ENCODE measurements around the gene CDC42EP4. TPM values are rescaled to one million over a fixed set of nuclear protein-coding genes. Genes with fewer than 3 reads are reported as not detected.

The CDC42EP4 gene
- total RNA-seq, 1 donor from 2014 or later = 115 TPM

DNA sequence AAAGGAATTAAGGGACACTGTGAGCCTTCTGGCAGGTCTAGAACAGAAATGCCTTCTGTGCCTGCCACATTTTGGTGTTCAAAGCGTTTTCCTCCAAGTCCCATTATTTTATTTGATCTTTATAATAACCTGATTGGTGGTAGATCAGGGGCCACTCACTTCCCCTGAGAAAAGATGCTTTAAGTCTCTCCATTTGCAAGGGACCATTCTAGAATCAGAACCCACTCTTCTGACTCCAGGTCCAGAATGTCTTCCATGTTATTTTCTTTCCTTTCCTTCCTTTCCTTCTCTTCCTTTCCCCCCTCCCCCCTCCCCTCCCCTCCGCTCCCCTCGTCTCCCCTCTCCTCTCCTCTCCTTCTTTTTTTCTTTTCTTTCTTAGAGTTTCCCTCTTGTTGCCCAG is 19.3 kb upstream of the CDC42EP4 start:
- TF ChIP-seq, protein P1, sequence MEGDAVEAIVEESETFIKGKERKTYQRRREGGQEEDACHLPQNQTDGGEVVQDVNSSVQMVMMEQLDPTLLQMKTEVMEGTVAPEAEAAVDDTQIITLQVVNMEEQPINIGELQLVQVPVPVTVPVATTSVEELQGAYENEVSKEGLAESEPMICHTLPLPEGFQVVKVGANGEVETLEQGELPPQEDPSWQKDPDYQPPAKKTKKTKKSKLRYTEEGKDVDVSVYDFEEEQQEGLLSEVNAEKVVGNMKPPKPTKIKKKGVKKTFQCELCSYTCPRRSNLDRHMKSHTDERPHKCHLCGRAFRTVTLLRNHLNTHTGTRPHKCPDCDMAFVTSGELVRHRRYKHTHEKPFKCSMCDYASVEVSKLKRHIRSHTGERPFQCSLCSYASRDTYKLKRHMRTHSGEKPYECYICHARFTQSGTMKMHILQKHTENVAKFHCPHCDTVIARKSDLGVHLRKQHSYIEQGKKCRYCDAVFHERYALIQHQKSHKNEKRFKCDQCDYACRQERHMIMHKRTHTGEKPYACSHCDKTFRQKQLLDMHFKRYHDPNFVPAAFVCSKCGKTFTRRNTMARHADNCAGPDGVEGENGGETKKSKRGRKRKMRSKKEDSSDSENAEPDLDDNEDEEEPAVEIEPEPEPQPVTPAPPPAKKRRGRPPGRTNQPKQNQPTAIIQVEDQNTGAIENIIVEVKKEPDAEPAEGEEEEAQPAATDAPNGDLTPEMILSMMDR (conservative IDR thresholded peaks at IDR 0.05; ENCODE audit: low read depth, low read length) = no peak
- DNase-seq (ENCODE audit: low read depth) = no peak
- no peak overlapping the region for H3K4me3 ChIP-seq (ENCODE audit: low read depth, low read length)

DNA sequence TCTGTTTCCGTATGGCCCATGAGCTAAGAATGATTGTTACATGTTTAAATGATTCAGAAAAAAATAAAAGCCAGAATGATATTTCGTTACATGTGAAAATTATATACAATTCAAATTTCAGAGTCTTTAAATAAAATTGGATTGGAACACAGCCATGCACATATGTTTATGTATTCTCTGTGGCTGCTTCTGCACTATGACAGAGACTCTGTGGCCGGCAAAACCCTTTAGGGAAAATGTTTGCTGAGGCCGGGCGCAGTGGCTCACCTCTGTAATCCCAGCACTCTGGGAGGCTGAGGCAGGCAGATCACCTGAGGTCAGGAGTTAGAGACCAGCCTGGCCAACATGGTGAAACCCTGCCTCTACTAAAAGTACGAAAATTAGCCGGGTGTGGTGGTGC is 15.9 kb upstream of the CDC42EP4 start:
- TF ChIP-seq, protein P1 (conservative IDR thresholded peaks at IDR 0.05; ENCODE audit: low read depth, low read length) = no peak
- DNase-seq (ENCODE audit: low read depth) = no peak
- H3K4me3 ChIP-seq (ENCODE audit: low read depth, low read length) = no peak overlapping the region

DNA sequence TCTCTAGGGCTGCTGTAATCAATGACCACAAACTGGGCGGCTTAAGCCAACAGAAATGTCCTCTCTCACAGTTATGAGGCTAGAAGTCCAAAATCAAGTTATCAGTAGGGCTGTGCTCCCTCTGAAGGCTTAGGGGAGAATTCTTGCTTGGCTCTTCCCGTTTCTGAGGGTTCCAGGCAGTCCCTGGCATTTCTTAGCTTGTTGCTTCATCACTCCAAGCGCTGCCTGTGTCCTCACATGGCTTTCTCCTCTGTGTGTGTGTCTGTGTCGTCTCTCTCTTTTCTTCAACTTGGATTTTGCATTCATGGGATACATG is 13.7 kb upstream of the CDC42EP4 start:
- TF ChIP-seq, protein P1 (conservative IDR thresholded peaks at IDR 0.05; ENCODE audit: low read depth, low read length) = no peak
- no peak for DNase-seq (ENCODE audit: low read depth)
- no peak overlapping the region for H3K4me3 ChIP-seq (ENCODE audit: low read depth, low read length)

DNA sequence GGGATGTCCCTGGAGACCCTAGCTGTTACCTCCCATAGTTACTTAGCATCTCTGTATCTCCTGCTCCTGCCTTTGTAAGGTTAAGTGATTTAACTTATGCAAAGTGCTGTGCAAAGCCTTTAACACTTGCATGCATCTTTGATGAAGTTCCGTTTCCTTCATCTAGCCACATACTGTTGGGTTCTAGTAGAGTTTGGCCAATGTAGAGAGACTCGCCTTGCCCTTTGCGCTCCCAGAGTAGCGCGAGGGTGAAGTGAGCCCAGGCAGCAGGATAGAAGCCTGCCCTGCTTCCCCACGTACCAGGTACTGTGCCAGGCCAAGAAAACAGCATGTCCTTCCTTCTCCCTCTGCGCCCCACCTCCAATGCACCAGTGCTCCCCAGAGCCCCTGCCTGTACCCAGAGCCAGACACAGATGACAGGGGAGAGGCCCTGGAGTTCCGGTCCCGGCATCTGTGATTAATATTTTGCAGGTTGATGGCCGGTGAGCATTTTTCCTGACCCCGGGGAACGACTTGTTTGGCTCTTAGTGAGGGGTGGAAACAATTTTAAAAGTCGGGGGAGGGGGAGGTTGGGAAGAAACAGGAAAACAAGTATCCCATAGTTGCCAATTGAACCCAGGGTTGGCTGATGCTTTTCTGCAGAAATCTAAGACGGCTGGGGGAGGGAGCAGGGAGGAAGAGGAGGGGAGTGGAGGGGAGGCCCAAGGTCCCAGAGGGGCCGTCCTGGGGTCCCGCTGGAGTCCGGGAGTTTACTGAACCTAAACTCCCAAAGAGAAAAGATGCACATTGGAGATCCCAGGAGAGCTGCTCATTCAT is 13.1 kb upstream of the CDC42EP4 start:
- H3K4me3 ChIP-seq (ENCODE audit: low read depth, low read length) = no peak overlapping the region
- no peak for DNase-seq (ENCODE audit: low read depth)
- TF ChIP-seq, protein P1 (conservative IDR thresholded peaks at IDR 0.05; ENCODE audit: low read depth, low read length) = no peak

DNA sequence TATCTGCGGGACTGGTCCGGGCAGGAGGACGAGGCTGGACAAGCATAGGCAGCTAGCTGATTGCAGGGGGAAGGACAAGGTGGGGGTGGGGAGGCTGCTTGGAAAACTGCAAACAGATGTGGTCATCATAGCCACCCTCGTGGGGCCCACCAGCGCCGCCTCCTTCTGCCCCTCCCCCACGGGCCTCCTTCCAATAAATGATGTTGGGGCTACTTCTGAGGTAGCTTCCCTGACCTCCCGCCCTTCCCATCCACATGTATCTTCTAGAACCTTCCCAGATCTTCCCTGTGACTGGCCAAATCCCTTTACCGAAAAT is 12.3 kb upstream of the CDC42EP4 start:
- H3K4me3 ChIP-seq (ENCODE audit: low read depth, low read length) = no peak overlapping the region
- DNase-seq (ENCODE audit: low read depth) = no peak
- TF ChIP-seq, protein P1 (conservative IDR thresholded peaks at IDR 0.05; ENCODE audit: low read depth, low read length) = no peak

DNA sequence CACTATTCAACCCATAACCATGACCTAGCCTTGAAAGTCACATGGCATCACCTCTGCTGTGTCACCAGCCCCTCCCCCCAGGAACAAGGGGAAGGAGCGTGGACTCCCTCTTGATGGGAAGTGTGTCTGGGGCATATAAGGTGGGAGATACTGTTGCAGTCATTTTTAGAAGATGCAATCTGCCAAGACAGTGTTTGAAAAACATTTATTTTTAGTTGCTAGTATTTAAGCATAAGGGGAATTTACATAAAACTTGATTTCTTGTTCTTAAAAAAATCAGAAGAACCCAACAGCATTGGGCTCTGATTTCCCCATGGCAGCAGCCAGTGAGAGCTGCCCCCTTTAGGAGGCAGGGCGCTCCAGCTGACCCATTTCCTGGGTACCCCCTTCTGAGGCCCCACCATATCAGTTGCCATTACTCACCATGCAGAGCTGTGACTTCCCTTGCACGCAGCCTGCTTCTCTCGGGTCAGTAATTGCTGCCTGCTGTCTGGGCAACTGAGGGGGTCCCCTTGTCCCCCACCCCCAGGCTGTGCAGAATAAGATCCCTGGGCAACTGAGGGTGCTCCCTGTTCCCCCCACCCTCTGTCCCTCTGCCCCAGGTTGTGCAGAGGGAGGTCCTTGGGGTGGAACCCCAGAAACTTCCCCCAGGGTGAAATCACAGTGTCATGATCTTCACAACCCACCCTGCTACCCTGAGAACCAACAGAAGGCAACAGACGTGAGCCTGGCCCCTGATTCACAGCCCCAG is 11.8 kb upstream of the CDC42EP4 start:
- TF ChIP-seq, protein P1 (conservative IDR thresholded peaks at IDR 0.05; ENCODE audit: low read depth, low read length) = no peak
- H3K4me3 ChIP-seq (ENCODE audit: low read depth, low read length) = no peak overlapping the region
- no peak for DNase-seq (ENCODE audit: low read depth)
